Fibroblast of villous mesenchyme (primary cell): ENCODE data around the gene TMEM201. TPM values are rescaled to one million over a fixed set of nuclear protein-coding genes. Genes with fewer than 3 reads are reported as not detected.

ENCODE experiments used
- DNase-seq: peaks from one replicate; pipeline ENCODE4 v3.0.0-alpha.2; 2010; ENCODE audit warnings: low read depth
- H3K4me3 ChIP-seq: 2 replicates; pipeline ENCODE4 v1.5.1; 2011; ENCODE audit warnings: low read depth, mild to moderate bottlenecking, low read length
- total RNA-seq: library from RNA; depleted of rRNA; stranded (reverse); fragments of >200 nt; gene quantifications from 2 replicates; pipeline ENCODE4 v1.2.3, GENCODE V29; 2012
- TF ChIP-seq, protein P1 (sequence below): IDR thresholded peaks from 2 replicates; pipeline ENCODE4 v1.5.1; 2012; ENCODE audit warnings: low read depth, mild to moderate bottlenecking, low read length; ENCODE audit not compliant: insufficient read depth

The TMEM201 gene
- total RNA-seq, 1 donor, result 6.9 TPM

DNA sequence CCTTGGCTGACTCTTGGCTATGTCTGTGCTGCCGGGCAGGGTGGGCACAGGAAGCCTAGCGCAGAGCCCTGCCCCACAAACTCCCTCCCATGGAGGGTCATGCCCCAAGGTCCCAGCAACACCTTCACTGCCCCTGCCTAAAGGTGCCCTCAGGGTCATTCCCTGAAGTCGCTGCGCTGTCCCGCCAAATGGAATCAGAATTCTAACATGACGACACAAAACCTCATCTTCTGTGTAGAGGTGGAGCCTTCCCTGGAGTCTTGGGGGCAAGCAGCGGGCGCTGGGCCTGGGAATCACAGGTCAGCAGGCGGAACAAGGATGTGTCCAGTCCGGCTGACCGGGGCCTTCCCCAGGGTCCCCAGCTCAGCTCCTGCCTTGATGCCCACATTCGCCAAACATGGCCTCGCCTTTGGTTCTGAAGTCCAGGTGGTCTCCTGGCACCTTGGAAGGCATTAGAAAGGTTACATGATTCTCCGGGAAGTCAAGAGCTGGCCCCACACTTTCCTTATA lies 17.3 kb downstream of the TMEM201 start:
- TF ChIP-seq, protein P1, sequence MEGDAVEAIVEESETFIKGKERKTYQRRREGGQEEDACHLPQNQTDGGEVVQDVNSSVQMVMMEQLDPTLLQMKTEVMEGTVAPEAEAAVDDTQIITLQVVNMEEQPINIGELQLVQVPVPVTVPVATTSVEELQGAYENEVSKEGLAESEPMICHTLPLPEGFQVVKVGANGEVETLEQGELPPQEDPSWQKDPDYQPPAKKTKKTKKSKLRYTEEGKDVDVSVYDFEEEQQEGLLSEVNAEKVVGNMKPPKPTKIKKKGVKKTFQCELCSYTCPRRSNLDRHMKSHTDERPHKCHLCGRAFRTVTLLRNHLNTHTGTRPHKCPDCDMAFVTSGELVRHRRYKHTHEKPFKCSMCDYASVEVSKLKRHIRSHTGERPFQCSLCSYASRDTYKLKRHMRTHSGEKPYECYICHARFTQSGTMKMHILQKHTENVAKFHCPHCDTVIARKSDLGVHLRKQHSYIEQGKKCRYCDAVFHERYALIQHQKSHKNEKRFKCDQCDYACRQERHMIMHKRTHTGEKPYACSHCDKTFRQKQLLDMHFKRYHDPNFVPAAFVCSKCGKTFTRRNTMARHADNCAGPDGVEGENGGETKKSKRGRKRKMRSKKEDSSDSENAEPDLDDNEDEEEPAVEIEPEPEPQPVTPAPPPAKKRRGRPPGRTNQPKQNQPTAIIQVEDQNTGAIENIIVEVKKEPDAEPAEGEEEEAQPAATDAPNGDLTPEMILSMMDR, result no peak
- DNase-seq, result no peak
- H3K4me3 ChIP-seq, result no peak overlapping the region

GRCh38 chr1:9606458-9606857 lies 17.7 kb downstream of the TMEM201 start:
- no peak for DNase-seq
- TF ChIP-seq, protein P1, result no peak
- H3K4me3 ChIP-seq, result no peak overlapping the region

- TF ChIP-seq, protein P1, result no peak
These were observed 18.2 kb downstream of the TMEM201 start for GRCh38 chr1:9606948-9607347.

DNA sequence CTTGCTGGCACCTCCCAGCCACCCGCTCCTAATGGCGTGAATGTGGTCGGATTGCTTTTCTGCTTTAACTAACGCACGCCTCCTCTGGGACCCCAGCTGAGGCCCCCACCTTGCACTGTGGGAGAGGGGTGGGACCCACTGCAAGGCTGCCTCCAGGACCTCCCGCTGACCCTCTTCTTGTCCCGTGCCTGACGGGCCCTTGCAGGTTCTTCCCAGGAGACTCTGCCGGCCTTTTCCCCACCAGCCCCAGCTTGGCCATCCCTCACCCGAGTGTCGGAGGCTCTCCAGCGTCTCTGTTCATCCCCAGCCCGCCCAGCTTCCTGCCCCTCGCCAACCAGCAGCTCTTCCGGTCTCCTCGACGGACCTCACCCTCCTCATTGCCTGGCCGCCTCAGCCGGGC lies 18.6 kb downstream of the TMEM201 start:
- TF ChIP-seq, protein P1, result no peak

More at GRCh38 chr1:9606948-9607347, 18.2 kb downstream of the TMEM201 start:
- no peak for DNase-seq
- H3K4me3 ChIP-seq, result no peak overlapping the region

DNA sequence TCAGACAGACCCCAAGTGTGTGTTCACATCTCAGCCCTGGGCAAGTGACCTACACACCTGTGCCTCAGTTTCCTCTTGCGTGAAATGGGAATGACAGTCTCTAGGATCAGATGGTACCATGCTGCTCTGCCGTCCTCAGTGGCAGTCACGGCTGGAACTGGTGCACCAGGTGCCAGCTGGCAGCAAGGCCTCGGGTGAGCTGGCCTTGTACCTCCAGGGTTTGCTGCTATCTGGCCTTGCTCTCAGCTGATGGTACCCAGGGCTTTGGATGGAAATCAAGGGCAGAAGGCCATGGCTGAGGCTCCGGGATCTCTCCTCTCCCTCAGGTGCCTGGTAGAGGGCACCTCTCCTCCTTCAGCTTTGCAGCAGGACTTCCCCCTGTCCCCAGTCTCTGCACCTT lies 21.3 kb downstream of the TMEM201 start:
- TF ChIP-seq, protein P1, result no peak
- no peak for DNase-seq

More for the DNA sequence above, 18.6 kb downstream of the TMEM201 start:
- no peak overlapping the region for H3K4me3 ChIP-seq
- DNase-seq, result no peak

GRCh38 chr1:9610548-9610947 lies 21.8 kb downstream of the TMEM201 start:
- no peak for DNase-seq
- no peak overlapping the region for H3K4me3 ChIP-seq
- TF ChIP-seq, protein P1, result no peak

More for the DNA sequence above, 21.3 kb downstream of the TMEM201 start:
- H3K4me3 ChIP-seq, result no peak overlapping the region

GRCh38 chr1:9611716-9612115 lies 23.0 kb downstream of the TMEM201 start:
- no peak for DNase-seq
- TF ChIP-seq, protein P1, result no peak
- no peak overlapping the region for H3K4me3 ChIP-seq
